ENCODE data around the gene GALNT9. TPM values are rescaled to one million over a fixed set of nuclear protein-coding genes. Genes with fewer than 3 reads are reported as not detected.

The GALNT9 gene
- total RNA-seq, 1 experiment from 2014 or later: not detected

GRCh38 chr12:132348176-132348575, 18.8 kb upstream of the GALNT9 start:
- Histone ChIP-seq H3K9me3 (ENCODE audit: low read length) (no peaks in the 10 kb centered on the region), H3K36me3 (ENCODE audit: insufficient read depth, low read length) (no peaks in the 10 kb centered on the region), H2AFZ (ENCODE audit: low read length) (no peak overlapping the region), H3K4me1 (ENCODE audit: low read length) (no peaks in the 10 kb centered on the region), H3K79me2 (ENCODE audit: low read length) (no peaks in the 10 kb centered on the region), H3K4me2 (ENCODE audit: low read depth, low read length, poor library complexity, severe bottlenecking) (no peak overlapping the region), H3K9ac (ENCODE audit: low read length) (no peak overlapping the region), H3K27me3 (ENCODE audit: low read length) (no peaks in the 10 kb centered on the region), H3K9me2 (replicated peaks; ENCODE audit: insufficient read depth, low read length) (no peaks in the 10 kb centered on the region), H3K4me3 (ENCODE audit: low read length) (no peak overlapping the region), H4K20me1 (ENCODE audit: insufficient read depth, low read depth, low read length) (no peaks in the 10 kb centered on the region), H3K27ac (ENCODE audit: low read length) (no peak overlapping the region)
- DNase-seq: no peak

GRCh38 chr12:132347176-132347855, 17.9 kb upstream of the GALNT9 start:
- Histone ChIP-seq H3K4me2 (ENCODE audit: low read depth, low read length, poor library complexity, severe bottlenecking) (no peak overlapping the region), H2AFZ (ENCODE audit: low read length) (no peak overlapping the region), H3K9me2 (replicated peaks; ENCODE audit: insufficient read depth, low read length) (no peaks in the 10 kb centered on the region), H3K9me3 (ENCODE audit: low read length) (no peaks in the 10 kb centered on the region), H3K36me3 (ENCODE audit: insufficient read depth, low read length) (no peaks in the 10 kb centered on the region), H3K27ac (ENCODE audit: low read length) (no peak overlapping the region), H3K4me3 (ENCODE audit: low read length) (no peak overlapping the region), H3K9ac (ENCODE audit: low read length) (no peak overlapping the region), H3K27me3 (ENCODE audit: low read length) (no peaks in the 10 kb centered on the region), H3K79me2 (ENCODE audit: low read length) (no peaks in the 10 kb centered on the region), H4K20me1 (ENCODE audit: insufficient read depth, low read depth, low read length) (no peaks in the 10 kb centered on the region), H3K4me1 (ENCODE audit: low read length) (no peaks in the 10 kb centered on the region)
- no peak for DNase-seq

GRCh38 chr12:132346471-132347175, 17.2 kb upstream of the GALNT9 start:
- Histone ChIP-seq H2AFZ (ENCODE audit: low read length) (no peak overlapping the region), H3K4me1 (ENCODE audit: low read length) (no peaks in the 10 kb centered on the region), H3K9ac (ENCODE audit: low read length) (no peak overlapping the region), H3K27me3 (ENCODE audit: low read length) (no peaks in the 10 kb centered on the region), H3K9me3 (ENCODE audit: low read length) (no peaks in the 10 kb centered on the region), H4K20me1 (ENCODE audit: insufficient read depth, low read depth, low read length) (no peaks in the 10 kb centered on the region), H3K4me2 (ENCODE audit: low read depth, low read length, poor library complexity, severe bottlenecking) (no peak overlapping the region), H3K4me3 (ENCODE audit: low read length) (no peak overlapping the region), H3K9me2 (replicated peaks; ENCODE audit: insufficient read depth, low read length) (no peaks in the 10 kb centered on the region), H3K36me3 (ENCODE audit: insufficient read depth, low read length) (no peaks in the 10 kb centered on the region), H3K27ac (ENCODE audit: low read length) (no peak overlapping the region), H3K79me2 (ENCODE audit: low read length) (no peaks in the 10 kb centered on the region)
- no peak for DNase-seq

- DNase-seq: no peak
- no peaks in the 10 kb centered on the region for H3K79me2 ChIP-seq (ENCODE audit: low read length)
Measured at GRCh38 chr12:132345561-132346200, 16.3 kb upstream of the GALNT9 start.

GRCh38 chr12:132345126-132345525, 15.7 kb upstream of the GALNT9 start:
- H4K20me1 ChIP-seq (ENCODE audit: insufficient read depth, low read depth, low read length): no peaks in the 10 kb centered on the region
- H3K79me2 ChIP-seq (ENCODE audit: low read length): no peaks in the 10 kb centered on the region
- no peak for DNase-seq
- no peaks in the 10 kb centered on the region for H3K27me3 ChIP-seq (ENCODE audit: low read length)
- H3K4me1 ChIP-seq (ENCODE audit: low read length): no peaks in the 10 kb centered on the region
- no peaks in the 10 kb centered on the region for H3K9me2 ChIP-seq (replicated peaks; ENCODE audit: insufficient read depth, low read length)
- H3K9ac ChIP-seq (ENCODE audit: low read length): no peak overlapping the region
- no peak overlapping the region for H3K4me3 ChIP-seq (ENCODE audit: low read length)
- H3K36me3 ChIP-seq (ENCODE audit: insufficient read depth, low read length): no peaks in the 10 kb centered on the region
- H3K9me3 ChIP-seq (ENCODE audit: low read length): no peaks in the 10 kb centered on the region
- H3K4me2 ChIP-seq (ENCODE audit: low read depth, low read length, poor library complexity, severe bottlenecking): no peak overlapping the region
- no peak overlapping the region for H2AFZ ChIP-seq (ENCODE audit: low read length)
- no peak overlapping the region for H3K27ac ChIP-seq (ENCODE audit: low read length)

More at GRCh38 chr12:132345561-132346200, 16.3 kb upstream of the GALNT9 start:
- no peak overlapping the region for H3K27ac ChIP-seq (ENCODE audit: low read length)
- no peaks in the 10 kb centered on the region for H4K20me1 ChIP-seq (ENCODE audit: insufficient read depth, low read depth, low read length)
- no peaks in the 10 kb centered on the region for H3K9me3 ChIP-seq (ENCODE audit: low read length)
- no peak overlapping the region for H3K9ac ChIP-seq (ENCODE audit: low read length)
- no peaks in the 10 kb centered on the region for H3K36me3 ChIP-seq (ENCODE audit: insufficient read depth, low read length)
- H3K4me3 ChIP-seq (ENCODE audit: low read length): no peak overlapping the region
- H3K4me2 ChIP-seq (ENCODE audit: low read depth, low read length, poor library complexity, severe bottlenecking): no peak overlapping the region
- no peaks in the 10 kb centered on the region for H3K27me3 ChIP-seq (ENCODE audit: low read length)
- no peak overlapping the region for H2AFZ ChIP-seq (ENCODE audit: low read length)
- H3K9me2 ChIP-seq (replicated peaks; ENCODE audit: insufficient read depth, low read length): no peaks in the 10 kb centered on the region
- no peaks in the 10 kb centered on the region for H3K4me1 ChIP-seq (ENCODE audit: low read length)

- Histone ChIP-seq H4K20me1 (ENCODE audit: insufficient read depth, low read depth, low read length) (no peaks in the 10 kb centered on the region), H3K9ac (ENCODE audit: low read length) (no peak overlapping the region), H3K9me2 (replicated peaks; ENCODE audit: insufficient read depth, low read length) (no peaks in the 10 kb centered on the region), H3K4me3 (ENCODE audit: low read length) (no peak overlapping the region), H3K9me3 (ENCODE audit: low read length) (no peaks in the 10 kb centered on the region), H3K36me3 (ENCODE audit: insufficient read depth, low read length) (no peaks in the 10 kb centered on the region), H3K4me1 (ENCODE audit: low read length) (no peaks in the 10 kb centered on the region), H3K27me3 (ENCODE audit: low read length) (no peaks in the 10 kb centered on the region), H3K4me2 (ENCODE audit: low read depth, low read length, poor library complexity, severe bottlenecking) (no peak overlapping the region), H3K79me2 (ENCODE audit: low read length) (no peaks in the 10 kb centered on the region), H3K27ac (ENCODE audit: low read length) (no peak overlapping the region), H2AFZ (ENCODE audit: low read length) (no peak overlapping the region)
- DNase-seq: no peak
Measured at GRCh38 chr12:132344601-132345000, 15.2 kb upstream of the GALNT9 start.

- Histone ChIP-seq H3K9me3 (ENCODE audit: low read length) (no peaks in the 10 kb centered on the region), H3K4me3 (ENCODE audit: low read length) (no peak overlapping the region), H3K4me2 (ENCODE audit: low read depth, low read length, poor library complexity, severe bottlenecking) (no peak overlapping the region), H4K20me1 (ENCODE audit: insufficient read depth, low read depth, low read length) (no peaks in the 10 kb centered on the region), H3K9me2 (replicated peaks; ENCODE audit: insufficient read depth, low read length) (no peaks in the 10 kb centered on the region), H3K4me1 (ENCODE audit: low read length) (no peaks in the 10 kb centered on the region), H3K27me3 (ENCODE audit: low read length) (no peaks in the 10 kb centered on the region), H3K27ac (ENCODE audit: low read length) (no peak overlapping the region), H2AFZ (ENCODE audit: low read length) (no peak overlapping the region), H3K9ac (ENCODE audit: low read length) (no peak overlapping the region), H3K36me3 (ENCODE audit: insufficient read depth, low read length) (no peaks in the 10 kb centered on the region), H3K79me2 (ENCODE audit: low read length) (no peaks in the 10 kb centered on the region)
- no peak for DNase-seq
Measured at GRCh38 chr12:132344181-132344580, 14.8 kb upstream of the GALNT9 start.

- no peak overlapping the region for H3K4me2 ChIP-seq (ENCODE audit: low read depth, low read length, poor library complexity, severe bottlenecking)
- no peak for DNase-seq
- H3K27ac ChIP-seq (ENCODE audit: low read length): no peak overlapping the region
- H3K79me2 ChIP-seq (ENCODE audit: low read length): no peaks in the 10 kb centered on the region
- no peaks in the 10 kb centered on the region for H4K20me1 ChIP-seq (ENCODE audit: insufficient read depth, low read depth, low read length)
- H2AFZ ChIP-seq (ENCODE audit: low read length): no peak overlapping the region
- H3K4me3 ChIP-seq (ENCODE audit: low read length): no peak overlapping the region
- H3K9me2 ChIP-seq (replicated peaks; ENCODE audit: insufficient read depth, low read length): no peaks in the 10 kb centered on the region
- H3K4me1 ChIP-seq (ENCODE audit: low read length): no peaks in the 10 kb centered on the region
- no peaks in the 10 kb centered on the region for H3K36me3 ChIP-seq (ENCODE audit: insufficient read depth, low read length)
- H3K27me3 ChIP-seq (ENCODE audit: low read length): no peaks in the 10 kb centered on the region
- H3K9me3 ChIP-seq (ENCODE audit: low read length): no peaks in the 10 kb centered on the region
- no peak overlapping the region for H3K9ac ChIP-seq (ENCODE audit: low read length)
Measured at GRCh38 chr12:132343294-132344004, 14.1 kb upstream of the GALNT9 start.
